ENCODE data around the gene CCDC134. TPM values are rescaled to one million over a fixed set of nuclear protein-coding genes. Genes with fewer than 3 reads are reported as not detected.
"Not testable (repeated sequence)": the region's sequence is repeated elsewhere in the genome, so short reads cannot be mapped to it uniquely, and the experiment has no call there.

Gene CCDC134
- total RNA-seq, 1 donor from 2014 or later = 7.3 TPM

- H3K36me3 ChIP-seq = peaks cover 66% of the 10 kb centered on the region
- H3K27me3 ChIP-seq = no peaks in the 10 kb centered on the region
- TF ChIP-seq CTCF (IDR thresholded peaks at IDR 0.05) = no peak
- H3K4me3 ChIP-seq = no peak overlapping the region
- no peaks in the 10 kb centered on the region for H3K4me1 ChIP-seq
- no peak for DNase-seq
- no peak overlapping the region for H3K27ac ChIP-seq
- intact Hi-C loops (cut with DNase I) = no loop called here
- ATAC-seq = no peak
- H3K9me3 ChIP-seq = no peaks in the 10 kb centered on the region
These were observed 68.1 kb downstream of the CCDC134 start for GRCh38 chr22:41868556-41868955.

GRCh38 chr22:41870081-41870480 lies 69.6 kb downstream of the CCDC134 start:
- ATAC-seq; H3K27me3 ChIP-seq; H3K27ac ChIP-seq; intact Hi-C loops (cut with DNase I); H3K4me3 ChIP-seq; H3K4me1 ChIP-seq; DNase-seq; H3K9me3 ChIP-seq: not testable (repeated sequence)
- H3K36me3 ChIP-seq = peaks cover 81% of the 10 kb centered on the region

GRCh38 chr22:41870786-41871185 lies 70.3 kb downstream of the CCDC134 start:
- intact Hi-C loops (cut with DNase I) = no loop called here
- Histone ChIP-seq H3K27me3 (no peaks in the 10 kb centered on the region), H3K9me3 (no peaks in the 10 kb centered on the region), H3K27ac (no peak overlapping the region), H3K4me3 (no peak overlapping the region), H3K36me3 (peaks cover 88% of the 10 kb centered on the region), H3K4me1 (no peaks in the 10 kb centered on the region)
- ATAC-seq = no peak
- no peak for DNase-seq
- no peak for TF ChIP-seq CTCF (IDR thresholded peaks at IDR 0.05)

- intact Hi-C loops (cut with DNase I) = no loop called here
- Histone ChIP-seq H3K27ac (no peak overlapping the region), H3K4me1 (no peaks in the 10 kb centered on the region), H3K4me3 (no peak overlapping the region), H3K27me3 (no peaks in the 10 kb centered on the region), H3K36me3 (peaks cover 93% of the 10 kb centered on the region), H3K9me3 (no peaks in the 10 kb centered on the region)
- DNase-seq (no peak), ATAC-seq (no peak)
- TF ChIP-seq CTCF (IDR thresholded peaks at IDR 0.05) = no peak
These were observed 72.9 kb downstream of the CCDC134 start for GRCh38 chr22:41873391-41873790.

- Histone ChIP-seq H3K36me3 (peaks cover 94% of the 10 kb centered on the region), H3K4me1 (no peaks in the 10 kb centered on the region), H3K9me3 (no peaks in the 10 kb centered on the region), H3K27ac (no peak overlapping the region), H3K27me3 (no peaks in the 10 kb centered on the region), H3K4me3 (no peak overlapping the region)
- ATAC-seq (no peak), DNase-seq (no peak)
- no peak for TF ChIP-seq CTCF (IDR thresholded peaks at IDR 0.05)
- intact Hi-C loops (cut with DNase I) = no loop called here
These were observed 73.6 kb downstream of the CCDC134 start for GRCh38 chr22:41874090-41874489.

GRCh38 chr22:41875531-41876270 lies 75.2 kb downstream of the CCDC134 start:
- Histone ChIP-seq H3K36me3 (peaks cover 94% of the 10 kb centered on the region), H3K4me1 (no peaks in the 10 kb centered on the region), H3K27ac (no peak overlapping the region), H3K27me3 (no peaks in the 10 kb centered on the region), H3K4me3 (no peak overlapping the region), H3K9me3 (no peaks in the 10 kb centered on the region)
- TF ChIP-seq CTCF (IDR thresholded peaks at IDR 0.05) = no peak
- ATAC-seq (no peak), DNase-seq (no peak)
- intact Hi-C loops (cut with DNase I) = no loop called here

Other genes with a start within 250 kb of the CCDC134 start
- gene CSDC2, start 239.7 kb upstream of the CCDC134 start, total RNA-seq = 6.3 TPM
- 44.4 TPM for gene PMM1, start 210.8 kb upstream of the CCDC134 start, total RNA-seq
- gene DESI1, start 179.6 kb upstream of the CCDC134 start, total RNA-seq = 29.5 TPM
- gene XRCC6, start 179.4 kb upstream of the CCDC134 start, total RNA-seq = 160 TPM
- 111 TPM for gene SNU13, start 111.8 kb upstream of the CCDC134 start, total RNA-seq
- gene MEI1, start 101.2 kb upstream of the CCDC134 start, total RNA-seq = 2.3 TPM
- gene SREBF2, start 32.4 kb downstream of the CCDC134 start, total RNA-seq = 156 TPM
- gene SHISA8, start 114.4 kb downstream of the CCDC134 start, total RNA-seq = not detected
- gene TNFRSF13C, start 126.1 kb downstream of the CCDC134 start, total RNA-seq = 0.23 TPM
- 1.3 TPM for gene CENPM, start 146.5 kb downstream of the CCDC134 start, total RNA-seq
- gene SEPTIN3, start 168.8 kb downstream of the CCDC134 start, total RNA-seq = 3.2 TPM
- 1.3 TPM for gene WBP2NL, start 198.1 kb downstream of the CCDC134 start, total RNA-seq